WI38 (cell line): Measurements from ENCODE around the gene DES.
A peak's percentile ranks its signal among the peaks of the same experiment; 100 is the strongest.

Experiments used
- H3K4me3 ChIP-seq: 2 replicates; pipeline ENCODE4 v1.5.1; 2011; ENCODE audit warnings: low read depth, mild to moderate bottlenecking, control low read depth, low read length
- CTCF ChIP-seq: IDR thresholded peaks from 2 replicates; pipeline ENCODE4 v1.5.1; 2012; ENCODE audit warnings: low read depth, mild to moderate bottlenecking, control low read depth, low read length

Gene DES

GRCh38 chr2:219471476-219472371, 53.5 kb downstream of the DES start:
- no peak overlapping the region for H3K4me3 ChIP-seq
- TF ChIP-seq CTCF: no peak

- TF ChIP-seq CTCF: no peak
- no peak overlapping the region for H3K4me3 ChIP-seq
These were observed 54.5 kb downstream of the DES start for GRCh38 chr2:219472629-219473187.

GRCh38 chr2:219473511-219473910, 55.3 kb downstream of the DES start:
- no peak overlapping the region for H3K4me3 ChIP-seq
- TF ChIP-seq CTCF: no peak

- H3K4me3 ChIP-seq: no peak overlapping the region
- TF ChIP-seq CTCF: no peak
These were observed 56.3 kb downstream of the DES start for GRCh38 chr2:219474285-219475060.

GRCh38 chr2:219475278-219475677, 57.1 kb downstream of the DES start:
- no peak overlapping the region for H3K4me3 ChIP-seq
- no peak for TF ChIP-seq CTCF

GRCh38 chr2:219475697-219476651, 57.8 kb downstream of the DES start:
- peak; percentile 90 for TF ChIP-seq CTCF
- H3K4me3 ChIP-seq: no peak overlapping the region
